ENCODE measurements around the gene PAX7. TPM values are rescaled to one million over a fixed set of nuclear protein-coding genes. Genes with fewer than 3 reads are reported as not detected.
"Not testable (repeated sequence)": the region's sequence is repeated elsewhere in the genome, so short reads cannot be mapped to it uniquely, and the experiment has no call there.

PAX7 gene
- total RNA-seq, 5 donors from 2014 or later (not counting 1 experiment from before 2014, with no cell fraction given), result not detected

GRCh38 chr1:18693256-18694098 lies 62.8 kb downstream of the PAX7 start:
- Mint-ChIP-seq H3K36me3 (no peaks in the 10 kb centered on the region), H3K4me3 (no peak overlapping the region), H3K27ac (no peak overlapping the region), H3K9me3 (no peaks in the 10 kb centered on the region), H3K4me1 (no peaks in the 10 kb centered on the region), H3K27me3 (peaks cover 38 to 53% of the 10 kb centered on the region in 2 donors)
- CTCF ChIA-PET, result no interaction called here
- POLR2A ChIA-PET, result no interaction called here
- WGBS (ENCODE audit: insufficient coverage), result 29% methylated on average over 18 of the region's 25 CpGs
- H3K4me3 ChIP-seq (ENCODE audit: control insufficient read depth in 1 of 2, extremely low read depth in 1 of 2, low read length in 1 of 2), result no peak overlapping the region
- no peak for DNase-seq
- no peaks in the 10 kb centered on the region for H3K9me3 ChIP-seq
- no peaks in the 10 kb centered on the region for H3K4me1 ChIP-seq (ENCODE audit: control insufficient read depth in 1 of 2, extremely low read depth in 1 of 2, insufficient read depth in 2 of 2, low read length in 2 of 2)
- H3K27ac ChIP-seq (ENCODE audit: low read length), result no peak overlapping the region
- no peak for ATAC-seq (replicated peaks in 1 of 4)
- no peaks in the 10 kb centered on the region for H3K36me3 ChIP-seq (ENCODE audit: control insufficient read depth in 2 of 2, extremely low read depth in 1 of 2, insufficient read depth in 1 of 2, low read length in 1 of 2)
- H3K27me3 ChIP-seq (replicated peaks in 1 of 2; ENCODE audit: control insufficient read depth in 2 of 2, extremely low read depth in 1 of 2, insufficient read depth in 2 of 2, low read length in 1 of 2), result peaks cover 2 to 50% of the 10 kb centered on the region in 2 experiments

GRCh38 chr1:18694289-18694688 lies 63.6 kb downstream of the PAX7 start:
- H3K27ac Mint-ChIP-seq, CTCF ChIA-PET: not testable (repeated sequence)
- peaks cover 42 to 60% of the 10 kb centered on the region in 2 donors for H3K27me3 Mint-ChIP-seq

GRCh38 chr1:18697541-18697940 lies 66.9 kb downstream of the PAX7 start:
- H3K9me3 ChIP-seq, result no peaks in the 10 kb centered on the region

More at GRCh38 chr1:18694289-18694688, 63.6 kb downstream of the PAX7 start:
- H3K36me3 Mint-ChIP-seq; H3K4me1 ChIP-seq (ENCODE audit: control insufficient read depth in 1 of 2, extremely low read depth in 1 of 2, insufficient read depth in 2 of 2, low read length in 2 of 2); POLR2A ChIA-PET; H3K27ac ChIP-seq (ENCODE audit: low read length); H3K4me3 Mint-ChIP-seq; H3K9me3 Mint-ChIP-seq; DNase-seq; H3K36me3 ChIP-seq (ENCODE audit: control insufficient read depth in 2 of 2, extremely low read depth in 1 of 2, insufficient read depth in 1 of 2, low read length in 1 of 2); ATAC-seq (replicated peaks in 1 of 4); H3K4me3 ChIP-seq (ENCODE audit: control insufficient read depth in 1 of 2, extremely low read depth in 1 of 2, low read length in 1 of 2); H3K9me3 ChIP-seq; H3K4me1 Mint-ChIP-seq: not testable (repeated sequence)
- H3K27me3 ChIP-seq (replicated peaks in 1 of 2; ENCODE audit: control insufficient read depth in 2 of 2, extremely low read depth in 1 of 2, insufficient read depth in 2 of 2, low read length in 1 of 2), result peaks cover 2 to 51% of the 10 kb centered on the region in 2 experiments
- WGBS (ENCODE audit: insufficient coverage), result no CpG with 5 or more reads among the region's 7 CpGs

GRCh38 chr1:18700530-18700929 lies 69.9 kb downstream of the PAX7 start:
- Histone ChIP-seq H3K9me3 (no peaks in the 10 kb centered on the region), H3K4me1 (ENCODE audit: control insufficient read depth in 1 of 2, extremely low read depth in 1 of 2, insufficient read depth in 2 of 2, low read length in 2 of 2) (no peaks in the 10 kb centered on the region), H3K27ac (ENCODE audit: low read length) (no peak overlapping the region), H3K27me3 (replicated peaks in 1 of 2; ENCODE audit: control insufficient read depth in 2 of 2, extremely low read depth in 1 of 2, insufficient read depth in 2 of 2, low read length in 1 of 2) (peaks cover 2 to 45% of the 10 kb centered on the region in 2 experiments), H3K4me3 (ENCODE audit: control insufficient read depth in 1 of 2, extremely low read depth in 1 of 2, low read length in 1 of 2) (no peak overlapping the region), H3K36me3 (ENCODE audit: control insufficient read depth in 2 of 2, extremely low read depth in 1 of 2, insufficient read depth in 1 of 2, low read length in 1 of 2) (no peaks in the 10 kb centered on the region)
- Mint-ChIP-seq H3K4me3 (no peak overlapping the region), H3K27ac (no peak overlapping the region), H3K36me3 (no peaks in the 10 kb centered on the region), H3K9me3 (no peaks in the 10 kb centered on the region), H3K4me1 (no peaks in the 10 kb centered on the region), H3K27me3 (peaks cover 33 to 50% of the 10 kb centered on the region in 2 donors)
- POLR2A ChIA-PET, result no interaction called here
- DNase-seq (no peak), ATAC-seq (replicated peaks in 1 of 4) (no peak)
- WGBS (ENCODE audit: insufficient coverage), result 84% methylated on average over 12 of the region's 12 CpGs
- CTCF ChIA-PET, result no interaction called here

More at GRCh38 chr1:18697541-18697940, 66.9 kb downstream of the PAX7 start:
- ATAC-seq (replicated peaks in 1 of 4) (no peak), DNase-seq (no peak)
- Histone ChIP-seq H3K4me3 (ENCODE audit: control insufficient read depth in 1 of 2, extremely low read depth in 1 of 2, low read length in 1 of 2) (no peak overlapping the region), H3K27ac (ENCODE audit: low read length) (no peak overlapping the region), H3K27me3 (replicated peaks in 1 of 2; ENCODE audit: control insufficient read depth in 2 of 2, extremely low read depth in 1 of 2, insufficient read depth in 2 of 2, low read length in 1 of 2) (peaks cover 2 to 47% of the 10 kb centered on the region in 2 experiments), H3K4me1 (ENCODE audit: control insufficient read depth in 1 of 2, extremely low read depth in 1 of 2, insufficient read depth in 2 of 2, low read length in 2 of 2) (no peaks in the 10 kb centered on the region), H3K36me3 (ENCODE audit: control insufficient read depth in 2 of 2, extremely low read depth in 1 of 2, insufficient read depth in 1 of 2, low read length in 1 of 2) (no peaks in the 10 kb centered on the region)
- Mint-ChIP-seq H3K27ac (no peak overlapping the region), H3K27me3 (peaks cover 32 to 50% of the 10 kb centered on the region in 2 donors), H3K4me3 (no peak overlapping the region), H3K36me3 (no peaks in the 10 kb centered on the region), H3K4me1 (no peaks in the 10 kb centered on the region), H3K9me3 (no peaks in the 10 kb centered on the region)
- ChIA-PET CTCF (no interaction called here), POLR2A (no interaction called here)
- 29% methylated on average over 1 of the region's 1 CpG for WGBS (ENCODE audit: insufficient coverage)

GRCh38 chr1:18701183-18701582 lies 70.5 kb downstream of the PAX7 start:
- ATAC-seq (replicated peaks in 1 of 4) (no peak), DNase-seq (no peak)
- peaks cover 38 to 54% of the 10 kb centered on the region in 2 donors for H3K27me3 Mint-ChIP-seq
- no peak overlapping the region for H3K27ac Mint-ChIP-seq
- H3K36me3 ChIP-seq (ENCODE audit: control insufficient read depth in 2 of 2, extremely low read depth in 1 of 2, insufficient read depth in 1 of 2, low read length in 1 of 2), result no peaks in the 10 kb centered on the region
- no peaks in the 10 kb centered on the region for H3K9me3 ChIP-seq
- no peak overlapping the region for H3K4me3 Mint-ChIP-seq
- CTCF ChIA-PET, result no interaction called here
- H3K9me3 Mint-ChIP-seq, result no peaks in the 10 kb centered on the region
- no peaks in the 10 kb centered on the region for H3K4me1 ChIP-seq (ENCODE audit: control insufficient read depth in 1 of 2, extremely low read depth in 1 of 2, insufficient read depth in 2 of 2, low read length in 2 of 2)
- peaks cover 0 to 50% of the 10 kb centered on the region in 2 experiments for H3K27me3 ChIP-seq (replicated peaks in 1 of 2; ENCODE audit: control insufficient read depth in 2 of 2, extremely low read depth in 1 of 2, insufficient read depth in 2 of 2, low read length in 1 of 2)
- H3K27ac ChIP-seq (ENCODE audit: low read length), result no peak overlapping the region
- H3K4me3 ChIP-seq (ENCODE audit: control insufficient read depth in 1 of 2, extremely low read depth in 1 of 2, low read length in 1 of 2), result no peak overlapping the region
- 84% methylated on average over 6 of the region's 7 CpGs for WGBS (ENCODE audit: insufficient coverage)
- peaks cover 0 to 4% (median 0%) of the 10 kb centered on the region in 3 donors for H3K4me1 Mint-ChIP-seq
- no peaks in the 10 kb centered on the region for H3K36me3 Mint-ChIP-seq
- POLR2A ChIA-PET, result no interaction called here

GRCh38 chr1:18703041-18703621 lies 72.5 kb downstream of the PAX7 start:
- Mint-ChIP-seq H3K27ac (peak overlapping the region in 1 of 2 donors; percentile 5), H3K4me1 (peaks cover 0 to 5% (median 0%) of the 10 kb centered on the region in 3 donors), H3K36me3 (no peaks in the 10 kb centered on the region), H3K9me3 (no peaks in the 10 kb centered on the region), H3K27me3 (peaks cover 26 to 48% of the 10 kb centered on the region in 2 donors), H3K4me3 (no peak overlapping the region)
- DNase-seq (no peak), ATAC-seq (replicated peaks in 1 of 4) (no peak)
- no peak overlapping the region for H3K4me3 ChIP-seq (ENCODE audit: control insufficient read depth in 1 of 2, extremely low read depth in 1 of 2, low read length in 1 of 2)
- H3K36me3 ChIP-seq (ENCODE audit: control insufficient read depth in 2 of 2, extremely low read depth in 1 of 2, insufficient read depth in 1 of 2, low read length in 1 of 2), result no peaks in the 10 kb centered on the region
- 54% methylated on average over 21 of the region's 21 CpGs for WGBS (ENCODE audit: insufficient coverage)
- no peaks in the 10 kb centered on the region for H3K4me1 ChIP-seq (ENCODE audit: control insufficient read depth in 1 of 2, extremely low read depth in 1 of 2, insufficient read depth in 2 of 2, low read length in 2 of 2)
- no peaks in the 10 kb centered on the region for H3K9me3 ChIP-seq
- peaks cover 0 to 55% of the 10 kb centered on the region in 2 experiments for H3K27me3 ChIP-seq (replicated peaks in 1 of 2; ENCODE audit: control insufficient read depth in 2 of 2, extremely low read depth in 1 of 2, insufficient read depth in 2 of 2, low read length in 1 of 2)
- ChIA-PET CTCF (no interaction called here), POLR2A (no interaction called here)
- no peak overlapping the region for H3K27ac ChIP-seq (ENCODE audit: low read length)

Data from T-cell (primary cell).